ENCODE data around the gene CCNL2.

GRCh38 chr1:1390675-1391074 lies 8.5 kb downstream of the CCNL2 start:
- no peak for TF ChIP-seq CTCF (conservative IDR thresholded peaks at IDR 0.05; ENCODE audit: low read depth in 2 of 2)
- no peak for TF ChIP-seq POLR2AphosphoS5 (IDR thresholded peaks at IDR 0.05; ENCODE audit: low read depth)
- no peak for TF ChIP-seq REST (IDR thresholded peaks at IDR 0.05; ENCODE audit: unreplicated experiment)
- TF ChIP-seq CREB1 (CRISPR knock-in tag; IDR thresholded peaks at IDR 0.05; ENCODE audit: low read depth), result no peak
